GM12878 (cell line): ENCODE measurements around the gene UBXN4. TPM values are rescaled to one million over a fixed set of nuclear protein-coding genes. Genes with fewer than 3 reads are reported as not detected.

ENCODE experiments used
- ATAC-seq: fragments of 200-7000 bp; cut with Tn5 transposase; 3 replicates; pipeline ENCODE4 v1.9.1; 2020; ENCODE audit warnings: mild to moderate bottlenecking, moderate library complexity
- BruUV-seq: library from RNA; stranded (reverse); fragments of 400-500 nt; replicated peaks from 2 replicates; lab custom pipeline; 2021; lab: Mats Ljungman, UMichigan
- CTCF ChIA-PET: fragments of 300-600 bp; sonication (Branson Sonifier 250); formaldehyde crosslinking; extraction: SDS; loops from one replicate; lab custom pipeline; 2021; ENCODE audit warnings: inconsistent platforms; lab: Yijun Ruan, JAX
- POLR2A ChIA-PET: fragments of 350-600 bp; formaldehyde crosslinking; extraction: SDS; loops from one replicate; lab custom pipeline; 2021; ENCODE audit warnings: inconsistent platforms; lab: Charles Lee
- RAD21 ChIA-PET: fragments of 300-600 bp; sonication (Branson Sonifier 250); formaldehyde crosslinking; loops from one replicate; lab custom pipeline; 2023; ENCODE audit warnings: antibody characterized with exemption; ENCODE audit not compliant: unreplicated experiment; lab: Charles Lee
- SMC1A ChIA-PET: fragments of 300-600 bp; sonication (Branson Sonifier 250); formaldehyde crosslinking; loops from one replicate; lab custom pipeline; 2023; ENCODE audit not compliant: unreplicated experiment, uncharacterized antibody; lab: Charles Lee
- DNase-seq: peaks from one replicate; pipeline ENCODE4 v3.0.0-alpha.2; 2011; ENCODE audit warnings: low read depth, low spot score
- FAIRE-seq: peaks from 3 replicates; lab custom pipeline; 2011; peaks lifted over from hg19 to GRCh38; lab: Jason Lieb, UNC
- H2AFZ ChIP-seq: 2 replicates; pipeline ENCODE4 v1.6.0; 2011; ENCODE audit warnings: low read depth, low read length, control low read depth; ENCODE audit not compliant: control insufficient read depth
- H3K27ac ChIP-seq: 2 replicates; pipeline ENCODE4 v1.5.1; 2011; ENCODE audit warnings: control low read depth; ENCODE audit not compliant: control insufficient read depth, insufficient read depth
- H3K27me3 ChIP-seq, 2 experiments: replicated peaks in 1 of 2; 2 replicates each; pipeline versions ENCODE4 v1.6.0 to v1.6.1; 2011; ENCODE audit warnings: low read length in 1 of 2; ENCODE audit not compliant: control insufficient read depth in 2 of 2, insufficient read depth in 2 of 2
- H3K36me3 ChIP-seq, 2 experiments: 2 replicates each; pipeline ENCODE4 v1.5.1; 2011; ENCODE audit warnings: low read length in 1 of 2; ENCODE audit not compliant: control insufficient read depth in 2 of 2, insufficient read depth in 2 of 2
- H3K4me1 ChIP-seq: 2 replicates; pipeline ENCODE4 v1.6.1; 2011; ENCODE audit warnings: mild to moderate bottlenecking, low read length, moderate library complexity, mixed read lengths; ENCODE audit not compliant: control insufficient read depth, insufficient read depth
- H3K4me2 ChIP-seq: 2 replicates; pipeline ENCODE4 v1.6.0; 2011; ENCODE audit warnings: control low read depth; ENCODE audit not compliant: control insufficient read depth, insufficient read depth
- H3K4me3 ChIP-seq: fragments of 200-600 bp; sonication (generic); 2 replicates; pipeline ENCODE4 v1.5.1; 2016
- H3K79me2 ChIP-seq: 2 replicates; pipeline ENCODE4 v1.6.0; 2011; ENCODE audit warnings: low read length; ENCODE audit not compliant: control insufficient read depth, insufficient read depth
- H3K9ac ChIP-seq: 2 replicates; pipeline ENCODE4 v1.8.0; 2011; ENCODE audit warnings: low read length, control low read depth, mixed read lengths; ENCODE audit not compliant: control insufficient read depth, insufficient read depth
- H3K9me3 ChIP-seq: replicated peaks from 3 replicates; pipeline ENCODE4 v1.5.1; 2011; ENCODE audit warnings: mild to moderate bottlenecking, low read length; ENCODE audit not compliant: control insufficient read depth, insufficient read depth
- H4K20me1 ChIP-seq: 2 replicates; pipeline ENCODE4 v1.6.0; 2011; ENCODE audit not compliant: control insufficient read depth, insufficient read depth
- CTCF ChIP-seq, 3 experiments: IDR thresholded peaks in 2 of 3; conservative IDR thresholded peaks in 1 of 3; 2 replicates each; pipeline ENCODE4 v1.5.1; 2011; ENCODE audit warnings: low read depth in 3 of 3, low read length in 3 of 3, mild to moderate bottlenecking in 3 of 3, control low read depth in 2 of 3, moderate library complexity in 2 of 3, inconsistent platforms in 1 of 3, mixed read lengths in 1 of 3; ENCODE audit not compliant: control insufficient read depth in 2 of 3, insufficient read depth in 1 of 3; ENCODE audit errors: extremely low read depth in 1 of 3
- EZH2 ChIP-seq: IDR thresholded peaks from 2 replicates; pipeline ENCODE4 v1.6.1; 2012; ENCODE audit warnings: low read depth, mild to moderate bottlenecking, control low read depth, inconsistent platforms, low read length, borderline replicate concordance; ENCODE audit not compliant: control insufficient read depth
- HDAC2 ChIP-seq: fragments of 200-600 bp; sonication (generic); IDR thresholded peaks from 2 replicates; pipeline ENCODE4 v1.6.1; 2017
- RB1 ChIP-seq: fragments of 450-650 bp; formaldehyde crosslinking; IDR thresholded peaks from 2 replicates; pipeline ENCODE4 v1.6.1; 2017; ENCODE audit warnings: mild to moderate bottlenecking, borderline replicate concordance
- WGBS: methylation state at CpG from one replicate; pipeline ENCODE4 v1.1.6; 2016; ENCODE audit warnings: low lambda C conversion rate; ENCODE audit not compliant: insufficient replicate concordance, insufficient coverage; ENCODE audit errors: missing lambda C conversion rate; 5-methylcytosine and 5-hydroxymethylcytosine counted together
- in situ Hi-C: fragments of 300-500 bp; cut with MboI; formaldehyde crosslinking; loops from 9 replicates; pipeline ENCODE4 v1.14.3; 2018; ENCODE audit warnings: mixed read lengths
- intact Hi-C: fragments of 100-400 bp; cut with micrococcal nuclease; formaldehyde crosslinking; loops from one replicate; pipeline ENCODE4 v1.14.2; 2022; ENCODE audit not compliant: unreplicated experiment
- polyA plus RNA-seq, 11 experiments: library from polyadenylated mRNA; depleted of rRNA in 4 of 11; unstranded in 6 of 11; stranded (reverse) in 5 of 11; fragments of >200 nt; fragmentation: Nextera tagmentation in 4 of 11; fragmentation: Illumina TruSeq in 1 of 11; extraction: Ambion mirVana in 4 of 11; extraction: Trizol in 1 of 11; gene quantifications; 1 replicate in 1 of 11; 2 replicates in 10 of 11; pipeline versions ENCODE4 v1.2.1 to v1.2.3, GENCODE V29; 2011 to 2016; ENCODE audit warnings: inconsistent platforms in 2 of 11, missing spikeins in 2 of 11, low read depth in 1 of 11
- total RNA-seq, 4 experiments: library from RNA; depleted of rRNA in 3 of 4; stranded (reverse); fragments of >200 nt in 3 of 4; fragmentation: Illumina TruSeq in 1 of 4; extraction: Trizol in 1 of 4; gene quantifications; 2 replicates each; pipeline versions ENCODE4 v1.2.1 to v1.2.3, GENCODE V29; 2013 to 2021

The UBXN4 gene
- total and polyA plus RNA-seq, 10 of the 15 experiments (the other 5 are each of a cell fraction or from before 2014, with no cell fraction given), result 52.6 to 133 (median 71.9) TPM

GRCh38 chr2:135799738-135800137, 58.1 kb downstream of the UBXN4 start:
- whole genome bisulfite sequencing, result 40% methylated on average over 2 of the region's 2 CpGs
- intact Hi-C loops (loop anchor here (5.0 kb wide), 2 partner anchors 327 to 797 kb away; no protein-coding TSS in a partner anchor), in situ Hi-C loops (no loop called here)
- no peaks in the 10 kb centered on the region for H3K27me3 ChIP-seq
- H3K4me2 ChIP-seq, result no peak overlapping the region
- no peaks in the 10 kb centered on the region; a peak in 1 of 4 replicates for H3K36me3 ChIP-seq
- no TSS peak for BruUV-seq
- no peak overlapping the region for H2AFZ ChIP-seq
- DNase-seq (no peak), ATAC-seq (no peak), FAIRE-seq (no peak)
- H4K20me1 ChIP-seq, result no peaks in the 10 kb centered on the region
- no peak overlapping the region for H3K27ac ChIP-seq
- peaks cover 5% of the 10 kb centered on the region; the same call in 2 of the 3 replicates for H3K9me3 ChIP-seq
- ChIA-PET SMC1A (interaction anchor here (1.0 kb wide), 1 partner anchor 214 kb away, joined by 3 read pairs; no protein-coding TSS in a partner anchor), POLR2A (no interaction called here), CTCF (interaction anchor here (0.6 to 5.8 kb wide), 5 partner anchors 88 to 798 kb away, joined by 3 to 38 read pairs (median 4); no protein-coding TSS in a partner anchor), RAD21 (interaction anchor here (1.3 kb wide), 1 partner anchor 583 kb away, joined by 3 read pairs; no protein-coding TSS in a partner anchor)
- TF ChIP-seq EZH2, result no peak
- no peak for TF ChIP-seq RB1
- TF ChIP-seq CTCF (IDR thresholded peaks at IDR 0.05 in 2 of 3, conservative IDR thresholded peaks at IDR 0.05 in 1 of 3; ENCODE audit: control insufficient read depth in 2 of 3, extremely low read depth in 1 of 3, insufficient read depth in 1 of 3, low read depth in 3 of 3, low read length in 3 of 3), result peak in 2 of 3 experiments; percentile 1 to 27; a peak in 1 of 6 replicates
- TF ChIP-seq HDAC2, result no peak
- H3K4me3 ChIP-seq, result no peak overlapping the region
- no peaks in the 10 kb centered on the region for H3K79me2 ChIP-seq
- H3K9ac ChIP-seq, result no peak overlapping the region
- H3K4me1 ChIP-seq, result peaks cover 5% of the 10 kb centered on the region
